Activated T-helper 2 cell treated with anti-CD3 and anti-CD28 coated beads, Interferon-gamma antibody, Interleukin-2, Interleukin-4, amounts not matched to agents 10 μg/mL and 5 μg/mL and 100 μg/mL, durations not matched to agents 14 hours and 24 hours and 36 hours (primary cell): Measurements from ENCODE around the gene NCAPH2. TPM values are rescaled to one million over a fixed set of nuclear protein-coding genes. Genes with fewer than 3 reads are reported as not detected.

Experiments used
- DNase-seq: peaks from one replicate; pipeline ENCODE4 v3.0.0; 2021; ENCODE audit warnings: low spot score
- H3K27ac Mint-ChIP-seq: one replicate; pipeline ENCODE4 v1.8.0; 2021; ENCODE audit warnings: mixed read lengths
- H3K27me3 Mint-ChIP-seq: one replicate; pipeline ENCODE4 v1.8.0; 2021; ENCODE audit warnings: low read depth, mixed read lengths
- H3K36me3 Mint-ChIP-seq: one replicate; pipeline ENCODE4 v1.8.0; 2021; ENCODE audit warnings: low read depth, mixed read lengths
- H3K4me1 Mint-ChIP-seq: one replicate; pipeline ENCODE4 v1.8.0; 2021; ENCODE audit warnings: low read depth, mixed read lengths
- H3K4me3 Mint-ChIP-seq: one replicate; pipeline ENCODE4 v1.8.0; 2021; ENCODE audit warnings: low read depth, mild to moderate bottlenecking, moderate library complexity, mixed read lengths
- H3K9me3 Mint-ChIP-seq: one replicate; pipeline ENCODE4 v1.8.0; 2021; ENCODE audit warnings: mixed read lengths
- intact Hi-C: fragments of 100-400 bp; cut with micrococcal nuclease; formaldehyde crosslinking; loops from one replicate; pipeline ENCODE4 v1.15.1; 2023
- total RNA-seq: library from RNA; stranded (reverse); gene quantifications from 2 replicates; pipeline ENCODE4 v1.2.3, GENCODE V29; 2022

NCAPH2 gene
- total RNA-seq, 1 donor from 2014 or later = 112 TPM

GRCh38 chr22:50562523-50563412 lies 54.7 kb downstream of the NCAPH2 start, which contains the start of gene SYCE3:
Gene SYCE3 (minus strand): TSS chr22:50562919. CDS start chr22:50556405, 6,514 bp downstream.
- Mint-ChIP-seq H3K36me3 (peaks cover 3% of the 10 kb centered on the region), H3K27me3 (peaks cover 20% of the 10 kb centered on the region)

GRCh38 chr22:50563413-50564160 lies 55.6 kb downstream of the NCAPH2 start:
- Mint-ChIP-seq H3K4me3 (peak overlapping the region; percentile 89), H3K27ac (no peak overlapping the region), H3K36me3 (peaks cover 7% of the 10 kb centered on the region), H3K4me1 (peaks cover 16% of the 10 kb centered on the region), H3K9me3 (no peaks in the 10 kb centered on the region), H3K27me3 (peaks cover 20% of the 10 kb centered on the region)
- intact Hi-C loops = loop anchor here (1.0 to 2.0 kb wide), 2 partner anchors 19 to 38 kb away; partner anchors contain the start of genes CHKB and SCO2
- DNase-seq = no peak

More at GRCh38 chr22:50562523-50563412, 54.7 kb downstream of the NCAPH2 start, which contains the start of gene SYCE3:
- DNase-seq = peak; percentile 96
- Mint-ChIP-seq H3K9me3 (no peaks in the 10 kb centered on the region), H3K27ac (peak within 1 kb of the TSS; percentile 66), H3K4me1 (peaks cover 16% of the 10 kb centered on the region), H3K4me3 (peak within 1 kb of the TSS; percentile 89)
- intact Hi-C loops = loop anchor here (1.0 to 2.0 kb wide), 2 partner anchors 20 to 37 kb away; partner anchors contain the start of genes CHKB and SCO2

GRCh38 chr22:50564289-50564688 lies 56.3 kb downstream of the NCAPH2 start:
- Mint-ChIP-seq H3K27me3 (peaks cover 20% of the 10 kb centered on the region), H3K36me3 (peaks cover 8% of the 10 kb centered on the region), H3K9me3 (no peaks in the 10 kb centered on the region), H3K4me1 (peaks cover 16% of the 10 kb centered on the region), H3K4me3 (no peak overlapping the region), H3K27ac (no peak overlapping the region)
- DNase-seq = no peak
- intact Hi-C loops = no loop called here

- Mint-ChIP-seq H3K4me3 (no peak overlapping the region), H3K27me3 (peaks cover 10% of the 10 kb centered on the region), H3K4me1 (peaks cover 9% of the 10 kb centered on the region), H3K27ac (no peak overlapping the region), H3K9me3 (no peaks in the 10 kb centered on the region), H3K36me3 (peaks cover 38% of the 10 kb centered on the region)
- intact Hi-C loops = no loop called here
- no peak for DNase-seq
Measured at GRCh38 chr22:50567721-50568252, 59.8 kb downstream of the NCAPH2 start.

GRCh38 chr22:50568626-50569025 lies 60.6 kb downstream of the NCAPH2 start:
- no peak for DNase-seq
- H3K27me3 Mint-ChIP-seq = peaks cover 5% of the 10 kb centered on the region
- H3K27ac Mint-ChIP-seq = no peak overlapping the region
- H3K36me3 Mint-ChIP-seq = peaks cover 40% of the 10 kb centered on the region
- intact Hi-C loops = no loop called here
- H3K4me1 Mint-ChIP-seq = peaks cover 2% of the 10 kb centered on the region
- H3K4me3 Mint-ChIP-seq = no peak overlapping the region
- H3K9me3 Mint-ChIP-seq = no peaks in the 10 kb centered on the region

GRCh38 chr22:50569041-50569459 lies 61.0 kb downstream of the NCAPH2 start:
- intact Hi-C loops = no loop called here
- Mint-ChIP-seq H3K4me1 (no peaks in the 10 kb centered on the region), H3K36me3 (peaks cover 40% of the 10 kb centered on the region)

GRCh38 chr22:50569896-50570535 lies 62.0 kb downstream of the NCAPH2 start:
- intact Hi-C loops = no loop called here
- Mint-ChIP-seq H3K36me3 (peaks cover 43% of the 10 kb centered on the region), H3K9me3 (no peaks in the 10 kb centered on the region), H3K27ac (no peak overlapping the region), H3K4me3 (no peak overlapping the region), H3K27me3 (no peaks in the 10 kb centered on the region), H3K4me1 (no peaks in the 10 kb centered on the region)
- DNase-seq = no peak

More at GRCh38 chr22:50569041-50569459, 61.0 kb downstream of the NCAPH2 start:
- H3K4me3 Mint-ChIP-seq = no peak overlapping the region
- no peak overlapping the region for H3K27ac Mint-ChIP-seq
- no peak for DNase-seq
- no peaks in the 10 kb centered on the region for H3K9me3 Mint-ChIP-seq
- peaks cover 4% of the 10 kb centered on the region for H3K27me3 Mint-ChIP-seq

GRCh38 chr22:50570861-50571260 lies 62.8 kb downstream of the NCAPH2 start:
- no peak overlapping the region for H3K4me3 Mint-ChIP-seq
- H3K27me3 Mint-ChIP-seq = no peaks in the 10 kb centered on the region
- H3K9me3 Mint-ChIP-seq = no peaks in the 10 kb centered on the region
- H3K4me1 Mint-ChIP-seq = no peaks in the 10 kb centered on the region
- intact Hi-C loops = no loop called here
- no peak for DNase-seq
- no peak overlapping the region for H3K27ac Mint-ChIP-seq
- H3K36me3 Mint-ChIP-seq = peaks cover 46% of the 10 kb centered on the region

GRCh38 chr22:50571264-50572175 lies 63.5 kb downstream of the NCAPH2 start:
- intact Hi-C loops = no loop called here
- H3K36me3 Mint-ChIP-seq = peaks cover 51% of the 10 kb centered on the region
- H3K27me3 Mint-ChIP-seq = no peaks in the 10 kb centered on the region
- H3K4me3 Mint-ChIP-seq = no peak overlapping the region
- H3K9me3 Mint-ChIP-seq = no peaks in the 10 kb centered on the region
- H3K27ac Mint-ChIP-seq = no peak overlapping the region
- DNase-seq = no peak
- no peaks in the 10 kb centered on the region for H3K4me1 Mint-ChIP-seq

- peaks cover 2% of the 10 kb centered on the region for H3K4me1 Mint-ChIP-seq
- intact Hi-C loops = no loop called here
Measured at GRCh38 chr22:50572965-50573364, 64.9 kb downstream of the NCAPH2 start.

GRCh38 chr22:50573491-50574382 lies 65.7 kb downstream of the NCAPH2 start:
- H3K9me3 Mint-ChIP-seq = no peaks in the 10 kb centered on the region
- no peak for DNase-seq
- H3K27me3 Mint-ChIP-seq = no peaks in the 10 kb centered on the region
- H3K4me3 Mint-ChIP-seq = no peak overlapping the region
- H3K27ac Mint-ChIP-seq = no peak overlapping the region
- H3K36me3 Mint-ChIP-seq = peaks cover 57% of the 10 kb centered on the region
- intact Hi-C loops = no loop called here
- H3K4me1 Mint-ChIP-seq = peaks cover 2% of the 10 kb centered on the region

More at GRCh38 chr22:50572965-50573364, 64.9 kb downstream of the NCAPH2 start:
- Mint-ChIP-seq H3K27me3 (no peaks in the 10 kb centered on the region), H3K36me3 (peaks cover 56% of the 10 kb centered on the region), H3K4me3 (no peak overlapping the region), H3K27ac (no peak overlapping the region), H3K9me3 (no peaks in the 10 kb centered on the region)
- no peak for DNase-seq
